Colonic mucosa (tissue), 4 donors: ENCODE data around the gene MTRFR. TPM values are rescaled to one million over a fixed set of nuclear protein-coding genes. Genes with fewer than 3 reads are reported as not detected.
A peak's percentile ranks its signal among the peaks of the same experiment; 100 is the strongest.
"Not testable (repeated sequence)": the region's sequence is repeated elsewhere in the genome, so short reads cannot be mapped to it uniquely, and the experiment has no call there.

Experiments used
- DNase-seq: peaks from one replicate; pipeline ENCODE4 v3.0.0-alpha.2; 2020
- H3K27ac ChIP-seq: fragments of 200-600 bp; one replicate; pipeline ENCODE4 v1.8.0; 2021
- H3K27me3 ChIP-seq: fragments of 200-600 bp; one replicate; pipeline ENCODE4 v1.8.0; 2021
- H3K36me3 ChIP-seq: fragments of 200-600 bp; one replicate; pipeline ENCODE4 v1.8.0; 2021
- H3K4me1 ChIP-seq: fragments of 200-600 bp; one replicate; pipeline ENCODE4 v1.8.0; 2021; ENCODE audit warnings: mild to moderate bottlenecking
- H3K4me3 ChIP-seq: fragments of 200-600 bp; one replicate; pipeline ENCODE4 v1.8.0; 2021
- H3K9ac ChIP-seq, 2 donors: one replicate each; pipeline ENCODE4 v1.7.0; 2013; ENCODE audit warnings: control low read depth in 2 of 2, low read depth in 2 of 2, low read length in 2 of 2
- H3K9me3 ChIP-seq: fragments of 200-600 bp; one replicate; pipeline ENCODE4 v1.8.0; 2021
- intact Hi-C: fragments of 100-400 bp; cut with DNase I; formaldehyde crosslinking; loops from one replicate; pipeline ENCODE4 v1.14.1; 2022
- total RNA-seq, 2 donors: library from RNA; stranded (reverse); fragmentation: NEBNext Ultra II Directional in 1 of 2; extraction: Animal tissue kit (Norgen Biotek cat#: 25700) in 1 of 2; gene quantifications; one replicate each; pipeline ENCODE4 v1.2.1, GENCODE V29; 2021
- TF ChIP-seq, protein P1 (sequence below): fragments of 200-600 bp; IDR thresholded peaks from one replicate; pipeline ENCODE4 v1.8.0; 2022; ENCODE audit warnings: antibody characterized with exemption, mild to moderate bottlenecking
- donor health status: healthy.
- donor health status: DM: no; HTN: no; CAD: no.
- donor health status: DM: no; HTN: no; CAD: no.

The MTRFR gene
- total RNA-seq, 2 donors from 2014 or later: 10.6 to 17.4 TPM

GRCh38 chr12:123251403-123252076 is 18.3 kb downstream of the MTRFR start:
- no peak for DNase-seq
- Histone ChIP-seq H3K27ac (peak overlapping the region; percentile 75), H3K27me3 (no peaks in the 10 kb centered on the region), H3K36me3 (peaks cover 1% of the 10 kb centered on the region), H3K4me1 (no peaks in the 10 kb centered on the region), H3K9ac (peak overlapping the region in 1 of 2 donors; percentile 63), H3K9me3 (no peaks in the 10 kb centered on the region), H3K4me3 (no peak overlapping the region)
- intact Hi-C loops: no loop called here
- TF ChIP-seq, protein P1, sequence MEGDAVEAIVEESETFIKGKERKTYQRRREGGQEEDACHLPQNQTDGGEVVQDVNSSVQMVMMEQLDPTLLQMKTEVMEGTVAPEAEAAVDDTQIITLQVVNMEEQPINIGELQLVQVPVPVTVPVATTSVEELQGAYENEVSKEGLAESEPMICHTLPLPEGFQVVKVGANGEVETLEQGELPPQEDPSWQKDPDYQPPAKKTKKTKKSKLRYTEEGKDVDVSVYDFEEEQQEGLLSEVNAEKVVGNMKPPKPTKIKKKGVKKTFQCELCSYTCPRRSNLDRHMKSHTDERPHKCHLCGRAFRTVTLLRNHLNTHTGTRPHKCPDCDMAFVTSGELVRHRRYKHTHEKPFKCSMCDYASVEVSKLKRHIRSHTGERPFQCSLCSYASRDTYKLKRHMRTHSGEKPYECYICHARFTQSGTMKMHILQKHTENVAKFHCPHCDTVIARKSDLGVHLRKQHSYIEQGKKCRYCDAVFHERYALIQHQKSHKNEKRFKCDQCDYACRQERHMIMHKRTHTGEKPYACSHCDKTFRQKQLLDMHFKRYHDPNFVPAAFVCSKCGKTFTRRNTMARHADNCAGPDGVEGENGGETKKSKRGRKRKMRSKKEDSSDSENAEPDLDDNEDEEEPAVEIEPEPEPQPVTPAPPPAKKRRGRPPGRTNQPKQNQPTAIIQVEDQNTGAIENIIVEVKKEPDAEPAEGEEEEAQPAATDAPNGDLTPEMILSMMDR: no peak

DNA sequence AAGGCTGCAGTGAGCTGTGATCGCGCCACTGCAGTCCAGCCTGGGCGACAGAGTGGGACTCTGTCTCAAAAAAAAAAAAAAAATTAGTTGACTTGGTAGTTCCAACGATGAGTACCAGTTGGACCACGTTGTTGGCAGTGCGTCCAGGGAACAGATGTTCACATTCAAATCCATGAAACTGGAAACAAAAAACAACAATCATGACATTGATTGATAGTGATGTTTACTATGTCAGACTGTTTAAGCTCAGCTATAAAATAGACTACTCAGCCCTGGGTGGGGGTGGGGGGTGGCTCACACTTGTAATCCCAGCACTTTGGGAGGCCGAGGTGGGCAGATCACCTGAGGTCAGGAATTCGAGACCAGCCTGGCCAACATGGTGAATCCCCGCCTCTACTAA is 19.1 kb downstream of the MTRFR start:
- H3K27ac ChIP-seq, DNase-seq, intact Hi-C loops, H3K9ac ChIP-seq, H3K4me1 ChIP-seq, H3K36me3 ChIP-seq, H3K9me3 ChIP-seq, H3K4me3 ChIP-seq, H3K27me3 ChIP-seq: not testable (repeated sequence)

DNA sequence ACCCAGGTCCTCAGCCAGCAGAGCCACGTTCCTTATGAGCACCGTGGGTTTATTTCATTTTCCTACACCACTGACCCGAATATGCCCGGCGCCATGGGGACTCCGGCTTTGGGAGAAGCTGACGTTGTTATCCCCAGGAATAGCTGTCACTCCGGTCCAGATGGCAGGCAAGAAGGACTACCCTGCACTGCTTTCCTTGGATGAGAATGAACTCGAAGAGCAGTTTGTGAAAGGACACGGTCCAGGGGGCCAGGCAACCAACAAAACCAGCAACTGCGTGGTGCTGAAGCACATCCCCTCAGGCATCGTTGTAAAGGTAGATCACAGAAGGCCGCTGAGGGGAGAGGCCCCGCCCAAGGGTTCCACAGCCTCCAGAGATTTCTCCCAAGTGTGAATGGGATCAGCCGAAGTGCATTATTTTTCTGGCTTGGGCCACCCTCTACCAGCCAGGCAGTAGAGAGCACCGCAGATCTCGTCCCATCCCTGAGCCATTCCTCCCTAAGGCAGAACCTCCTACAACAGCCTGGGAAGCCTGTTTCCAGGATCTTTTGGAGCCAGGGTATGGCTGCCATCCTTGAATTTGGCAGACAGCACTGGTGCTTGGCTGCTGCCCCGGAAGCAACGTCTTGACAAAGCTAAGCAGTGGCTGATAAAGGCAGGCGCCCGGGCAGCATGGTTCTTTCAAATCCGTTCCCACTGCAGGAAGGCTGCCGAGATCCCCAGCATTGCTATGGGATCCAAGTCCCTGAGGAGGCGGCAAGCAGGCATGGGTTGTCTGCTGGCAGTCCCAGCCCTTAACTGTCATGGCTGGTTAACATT is 20.6 kb downstream of the MTRFR start:
- Histone ChIP-seq H3K4me1 (no peaks in the 10 kb centered on the region), H3K27ac (no peak overlapping the region), H3K36me3 (peaks cover 6% of the 10 kb centered on the region), H3K4me3 (no peak overlapping the region), H3K27me3 (no peaks in the 10 kb centered on the region), H3K9me3 (no peaks in the 10 kb centered on the region), H3K9ac (no peak overlapping the region)
- intact Hi-C loops: no loop called here
- TF ChIP-seq, protein P1: no peak
- DNase-seq: no peak

DNA sequence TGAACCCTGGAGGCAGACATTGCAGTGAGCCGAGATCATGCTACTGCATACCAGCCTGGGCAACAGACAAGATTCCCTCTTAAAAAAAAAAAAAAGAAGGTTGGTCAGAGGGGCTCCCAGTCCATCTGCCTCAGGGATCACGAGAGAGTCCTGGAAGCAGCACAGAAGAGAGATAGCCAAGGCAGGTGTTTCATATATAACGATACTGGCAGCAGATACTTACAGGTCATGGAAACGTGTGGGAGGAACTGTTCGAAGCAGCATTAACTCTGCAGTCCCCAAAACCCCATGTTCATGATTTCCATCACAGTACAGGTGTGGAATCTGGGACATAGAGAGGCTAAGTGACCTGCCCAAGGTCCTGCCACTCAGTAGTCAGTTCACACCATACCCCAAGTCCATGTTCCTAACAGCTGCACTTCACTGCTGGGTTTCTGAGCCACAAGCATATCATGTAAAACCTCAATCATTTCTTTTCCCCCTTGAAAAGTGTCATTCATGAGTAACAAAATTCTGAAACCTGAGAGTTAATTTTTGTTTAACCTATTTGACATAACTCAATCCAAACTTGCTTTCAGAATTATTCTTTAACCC is 21.7 kb downstream of the MTRFR start:
- Histone ChIP-seq H3K4me1 (no peaks in the 10 kb centered on the region), H3K9me3 (no peaks in the 10 kb centered on the region), H3K9ac (no peak overlapping the region), H3K4me3 (no peak overlapping the region), H3K27me3 (no peaks in the 10 kb centered on the region), H3K36me3 (peaks cover 6% of the 10 kb centered on the region), H3K27ac (no peak overlapping the region)
- TF ChIP-seq, protein P1: no peak
- intact Hi-C loops: no loop called here
- DNase-seq: no peak

- TF ChIP-seq, protein P1: no peak
- H3K27ac ChIP-seq: no peak overlapping the region
- intact Hi-C loops: no loop called here
Observed at GRCh38 chr12:123258593-123258992, 25.4 kb downstream of the MTRFR start.

More at GRCh38 chr12:123258593-123258992, 25.4 kb downstream of the MTRFR start:
- H3K9me3 ChIP-seq: no peaks in the 10 kb centered on the region
- H3K9ac ChIP-seq: no peak overlapping the region
- H3K4me1 ChIP-seq: no peaks in the 10 kb centered on the region
- DNase-seq: no peak
- peaks cover 6% of the 10 kb centered on the region for H3K36me3 ChIP-seq
- H3K27me3 ChIP-seq: no peaks in the 10 kb centered on the region
- H3K4me3 ChIP-seq: no peak overlapping the region
